Stimulated activated CD4-positive, alpha-beta T cell treated with anti-CD3 and anti-CD28 coated beads, Interleukin-1b, Interleukin-23, amount 100 ng/mL, for 24 hours (primary cell): ENCODE data around the gene KCNK3.

ENCODE experiments used
- DNase-seq, 4 experiments: peaks; one replicate each; pipeline ENCODE4 v3.0.0-alpha.2; 2020; ENCODE audit warnings: low read depth in 4 of 4, low spot score in 1 of 4

Gene KCNK3

DNA sequence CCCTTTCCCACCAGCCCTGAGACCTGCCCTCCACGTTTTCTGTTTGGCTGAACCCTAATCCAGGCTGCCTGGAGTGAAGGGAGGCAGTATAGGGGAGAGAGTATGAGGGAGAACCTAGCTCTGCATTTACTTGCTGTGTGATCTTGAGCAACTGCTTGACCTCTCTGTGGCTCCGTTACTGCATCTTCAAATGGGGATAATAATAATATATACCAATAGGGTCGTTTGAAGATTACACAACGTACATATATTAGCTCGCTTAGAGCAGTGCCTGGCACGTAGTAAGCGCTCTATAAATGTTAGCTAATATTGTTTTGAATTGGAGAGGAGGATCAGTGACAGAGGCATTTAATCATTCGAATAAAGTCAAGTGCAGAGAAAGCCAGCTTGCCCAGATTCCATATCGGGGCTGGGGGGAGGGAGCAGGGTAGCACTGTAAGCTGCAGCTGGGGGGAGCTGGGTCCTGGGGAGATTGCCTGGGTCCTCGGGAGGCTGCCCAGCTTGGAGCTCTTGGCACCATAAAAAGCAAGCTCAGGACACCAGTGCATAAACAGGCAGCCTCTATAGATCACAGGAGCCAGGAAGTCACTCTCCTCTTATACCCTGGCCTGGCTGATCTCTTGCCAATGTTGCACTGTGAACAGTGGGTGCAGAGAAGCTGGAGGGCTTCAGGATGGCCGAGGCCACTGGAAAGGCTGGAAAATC is 19.1 kb downstream of the KCNK3 start:
- no peak for DNase-seq

DNA sequence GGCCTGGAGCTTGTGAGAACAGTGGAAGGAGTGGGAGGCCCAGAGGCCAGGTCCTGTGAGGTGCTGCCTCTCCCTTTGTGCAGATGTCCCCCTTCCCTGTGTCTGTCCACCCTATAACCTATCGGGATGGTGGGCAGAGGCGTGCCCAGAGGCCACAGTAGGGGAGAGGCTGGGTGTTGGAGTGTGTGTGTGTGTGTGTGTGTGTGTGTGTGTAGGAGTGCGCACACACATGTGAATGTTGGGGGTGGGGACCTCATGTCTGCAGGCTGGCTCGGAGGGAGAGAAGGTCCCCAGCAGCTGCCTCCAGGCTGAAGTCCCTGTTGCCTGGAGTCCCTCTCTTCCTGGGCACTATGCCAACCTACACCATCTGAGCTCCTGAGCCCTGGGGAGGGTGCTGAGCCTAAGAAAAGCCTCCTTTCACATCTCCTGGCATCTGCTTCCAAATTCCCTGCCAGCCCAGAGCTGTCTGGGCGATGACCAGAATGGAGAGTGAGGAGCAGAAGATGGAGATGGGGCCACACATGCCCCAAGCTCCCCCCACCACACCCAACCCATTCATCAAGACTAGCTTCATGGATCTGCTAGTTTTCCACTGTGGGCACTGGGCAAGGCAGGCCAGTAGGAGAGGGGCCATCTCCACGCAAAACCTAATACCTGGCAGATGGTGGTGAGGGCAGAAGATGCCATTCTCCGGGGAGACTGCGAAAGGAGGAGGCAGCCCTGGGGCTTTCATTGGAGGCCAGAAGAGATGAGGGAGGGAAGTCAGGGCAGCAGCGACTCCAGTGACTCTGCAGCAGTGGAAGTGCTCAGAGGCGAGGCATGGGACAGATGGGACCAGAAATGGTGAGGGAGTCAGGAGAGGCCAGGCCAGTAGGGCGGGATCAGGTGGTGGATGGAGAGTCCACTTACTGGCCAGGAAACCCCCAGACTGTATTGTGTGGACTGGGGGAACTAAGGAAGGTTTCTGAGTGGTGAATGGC is 20.3 kb downstream of the KCNK3 start:
- DNase-seq: no peak

DNA sequence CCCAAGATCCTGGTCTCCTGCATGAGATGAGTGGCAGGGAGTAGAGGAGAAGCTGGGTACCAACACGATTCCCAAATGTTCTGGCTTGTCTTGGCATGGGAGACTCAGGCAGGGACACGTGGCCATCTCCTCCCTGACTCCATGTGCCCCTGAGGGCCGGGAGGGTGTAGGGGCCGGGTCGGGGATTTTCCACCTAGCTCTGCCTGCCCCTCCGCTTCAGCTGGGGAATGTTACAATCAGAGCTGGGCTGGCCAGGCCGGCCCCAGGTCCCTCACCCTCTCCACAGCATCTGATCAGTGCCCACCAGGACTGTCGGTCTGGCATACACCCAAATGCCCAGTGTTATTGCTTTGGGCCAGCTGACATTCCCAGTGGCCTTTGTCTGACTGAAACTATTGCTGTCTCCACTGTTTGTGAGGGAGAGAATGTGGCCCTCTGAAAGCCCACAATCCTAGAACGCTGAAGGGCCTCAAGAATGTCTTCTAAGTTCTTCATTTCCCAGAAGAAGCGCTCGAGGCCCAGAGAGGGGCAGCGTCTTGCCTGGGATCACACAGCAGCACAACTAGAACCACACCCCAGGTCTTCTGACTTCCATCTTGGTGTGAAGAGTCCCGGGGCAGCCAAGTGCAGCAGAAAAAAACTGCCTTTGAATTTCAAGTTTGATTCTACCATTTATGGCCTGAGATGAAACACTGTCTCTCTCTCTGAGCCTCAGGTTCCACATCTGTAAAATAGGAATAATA is 23.2 kb downstream of the KCNK3 start:
- no peak for DNase-seq

DNA sequence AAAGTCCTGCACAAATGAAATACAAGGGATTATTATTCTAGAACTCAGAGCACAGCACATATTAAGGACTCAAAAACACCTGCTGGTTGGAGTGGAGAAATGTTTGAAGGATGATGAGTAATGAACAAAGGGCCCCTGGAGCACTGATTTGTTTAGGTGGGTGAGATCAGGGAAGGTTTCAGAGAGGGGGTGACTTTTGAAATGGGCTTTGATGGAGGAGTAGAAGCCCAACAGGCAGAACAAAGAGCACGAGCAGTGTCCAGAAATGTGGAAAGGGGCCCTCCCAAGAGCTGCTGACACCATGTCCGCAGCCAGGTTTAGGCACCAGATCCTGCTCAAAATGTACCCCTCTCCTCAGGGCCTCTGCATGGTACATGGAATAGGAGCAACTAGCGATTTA is 23.8 kb downstream of the KCNK3 start:
- no peak for DNase-seq

DNA sequence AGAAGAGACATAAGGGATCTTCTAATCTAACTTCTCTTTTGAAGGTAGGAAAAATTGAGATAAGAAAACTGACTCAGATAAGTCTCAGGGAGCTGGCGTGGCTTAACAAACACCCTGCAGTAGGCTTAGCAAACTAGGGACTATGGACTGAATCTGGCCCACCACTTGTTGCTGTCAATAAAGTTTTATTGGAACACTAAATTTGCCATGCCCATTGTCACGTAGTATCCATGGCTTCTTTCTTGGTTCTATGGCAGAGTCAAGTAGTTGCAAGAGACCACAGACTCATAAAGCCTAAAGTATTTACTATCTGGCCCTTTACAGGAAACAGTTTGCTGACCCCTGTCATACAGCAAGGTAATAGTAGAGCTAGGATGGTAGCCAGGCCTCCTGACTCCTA is 24.2 kb downstream of the KCNK3 start:
- no peak for DNase-seq

DNA sequence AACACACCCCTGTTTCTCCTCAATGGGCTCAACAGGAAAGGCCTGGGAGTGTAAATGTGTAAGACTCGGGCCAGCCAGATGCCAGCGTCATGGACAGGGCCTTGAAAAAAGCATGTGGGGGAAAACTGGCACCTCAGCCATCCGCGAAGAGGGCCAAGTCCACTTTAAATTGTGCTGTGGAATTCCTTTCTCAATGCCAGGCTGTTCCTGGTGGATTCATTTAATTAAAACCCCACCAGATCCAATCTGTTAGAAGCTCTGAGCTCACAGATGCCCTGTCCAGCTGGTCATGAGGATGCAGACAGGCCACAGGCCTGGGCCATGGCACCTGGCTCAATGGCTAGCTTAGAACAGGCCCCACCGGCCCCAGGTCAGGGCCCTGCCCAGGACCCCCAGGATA is 24.8 kb downstream of the KCNK3 start:
- DNase-seq: no peak

DNA sequence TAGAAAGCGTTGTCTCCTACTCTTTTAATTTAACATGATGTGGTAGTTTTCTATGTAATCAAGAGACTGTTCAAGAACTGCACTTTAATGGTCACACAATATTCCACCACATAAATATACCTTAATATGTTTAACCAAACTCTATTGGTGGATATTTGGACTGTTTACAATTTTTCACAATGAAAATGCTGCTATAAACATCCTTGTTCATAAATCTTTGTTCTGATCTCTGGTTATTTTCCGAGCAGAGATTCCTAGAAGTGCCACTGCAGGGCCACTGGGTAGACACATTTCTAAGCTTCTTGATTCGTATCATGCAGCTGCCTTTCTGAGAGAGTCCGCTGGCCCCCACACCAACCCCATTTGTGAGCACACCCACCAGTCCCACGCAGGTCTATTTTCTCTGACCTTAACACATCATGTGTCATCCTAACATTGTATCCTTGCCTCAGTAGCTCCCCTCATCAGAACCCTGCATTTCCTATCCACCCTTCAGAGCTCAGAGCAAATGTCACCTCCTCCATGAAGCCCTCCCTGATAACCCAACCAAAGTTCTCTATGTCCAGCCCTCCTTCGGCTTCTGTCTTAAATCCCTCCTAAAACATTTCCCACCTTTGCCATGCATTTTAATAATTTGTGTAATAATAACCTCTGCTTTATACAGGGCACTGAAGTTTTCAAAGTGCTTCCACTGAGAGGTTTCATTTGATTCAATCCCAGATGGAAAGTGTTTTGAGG is 26.6 kb downstream of the KCNK3 start:
- no peak for DNase-seq

DNA sequence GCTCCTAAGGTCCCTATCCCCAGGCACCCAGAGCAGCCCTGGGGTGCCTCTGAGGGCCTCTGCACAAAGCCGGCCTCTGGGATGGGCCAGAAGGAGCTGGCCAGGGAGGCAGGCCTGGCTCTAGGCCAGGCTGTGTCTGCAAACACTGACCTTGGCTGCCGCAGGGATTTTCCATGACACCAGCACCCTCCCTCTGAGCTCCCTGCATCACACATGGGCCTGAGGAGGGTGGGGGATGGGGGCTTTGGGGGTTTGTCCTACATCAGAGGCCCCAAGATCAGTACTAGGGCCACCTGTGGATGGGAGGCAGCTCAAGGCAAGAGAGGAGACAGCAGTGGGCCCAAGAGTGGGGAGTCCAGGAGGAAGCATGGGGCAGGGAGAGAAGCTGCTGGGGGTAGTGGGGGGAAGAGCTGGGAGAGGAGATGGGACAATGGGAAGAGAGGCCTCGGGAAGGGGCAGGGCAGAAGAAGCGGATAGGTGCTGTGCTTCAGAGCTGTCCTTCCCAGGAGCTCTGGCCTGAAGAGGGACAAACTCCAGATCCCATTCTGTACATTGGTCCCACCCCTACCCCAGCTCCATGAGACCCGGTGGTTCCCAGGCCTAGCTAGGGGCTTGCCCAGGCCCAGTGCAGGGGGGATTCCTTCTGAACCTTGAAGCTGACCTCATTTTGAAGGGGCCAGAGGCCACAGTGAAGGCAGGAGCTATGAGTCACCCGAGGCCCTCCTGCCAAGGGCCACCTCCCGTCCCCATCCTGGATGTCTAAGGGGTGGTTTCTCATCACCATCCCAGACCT is 28.0 kb downstream of the KCNK3 start:
- DNase-seq: no peak

DNA sequence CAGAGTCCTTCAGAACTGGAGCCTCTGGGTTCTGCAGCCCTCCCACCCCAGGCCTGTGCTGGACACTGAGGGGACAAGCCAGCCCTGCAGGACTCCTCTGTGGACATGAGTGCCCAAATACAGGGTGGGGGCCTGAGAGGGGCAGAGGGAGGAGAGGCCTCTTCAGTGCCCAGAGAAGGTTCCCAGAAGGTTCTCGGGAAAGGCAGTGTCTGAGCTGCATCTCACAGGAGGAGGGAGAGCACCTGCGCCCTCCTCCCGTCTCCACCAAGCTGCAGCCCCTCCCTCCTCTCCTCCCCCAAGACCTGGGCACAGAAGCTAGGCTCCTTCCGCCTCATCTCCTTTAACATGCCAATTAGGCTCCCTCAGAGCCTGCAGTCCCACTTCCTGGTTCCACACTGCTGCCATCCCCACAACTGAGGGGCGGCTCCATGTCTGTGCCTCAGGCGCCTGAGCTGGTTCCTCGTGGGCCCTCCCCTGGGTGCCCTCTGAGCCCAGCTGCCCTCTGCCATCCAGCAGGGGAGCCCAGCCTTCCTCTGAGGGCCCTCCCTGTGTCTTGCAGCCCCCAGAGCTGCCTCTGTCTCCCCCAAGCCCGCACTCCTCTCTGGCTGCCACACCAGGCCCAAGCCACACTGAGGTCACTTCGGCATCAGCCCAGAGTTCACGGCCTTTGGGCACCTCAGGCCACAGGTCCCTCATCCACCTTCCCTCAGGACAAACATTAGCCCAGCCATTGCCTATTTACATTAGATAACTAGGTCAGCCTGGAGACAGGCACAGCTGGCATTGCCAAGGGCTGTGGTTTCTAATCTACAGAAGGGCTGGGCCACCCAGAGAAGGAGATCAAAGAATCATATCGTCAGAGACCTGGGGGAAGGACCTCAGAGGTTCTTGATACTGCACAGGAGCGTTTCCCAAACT is 28.9 kb downstream of the KCNK3 start:
- no peak for DNase-seq

DNA sequence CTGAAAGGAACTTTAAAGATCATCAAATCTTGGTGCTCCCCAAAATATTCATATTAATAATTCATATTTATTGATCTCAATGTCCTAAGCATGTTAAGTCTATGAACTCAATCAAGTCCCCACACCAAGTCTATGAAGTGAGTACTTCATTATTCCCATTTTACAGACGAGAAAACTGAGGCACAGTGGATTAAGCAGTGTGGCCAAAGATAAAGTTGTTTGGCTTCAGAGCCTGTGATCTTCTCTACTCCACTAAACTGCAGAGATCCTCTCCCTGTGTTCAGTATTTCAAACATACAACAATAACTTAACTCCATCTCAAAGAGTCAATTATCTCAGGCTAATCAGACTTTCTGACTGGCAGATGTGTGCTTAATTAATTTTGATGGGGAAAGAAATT is 29.8 kb downstream of the KCNK3 start:
- no peak for DNase-seq

DNA sequence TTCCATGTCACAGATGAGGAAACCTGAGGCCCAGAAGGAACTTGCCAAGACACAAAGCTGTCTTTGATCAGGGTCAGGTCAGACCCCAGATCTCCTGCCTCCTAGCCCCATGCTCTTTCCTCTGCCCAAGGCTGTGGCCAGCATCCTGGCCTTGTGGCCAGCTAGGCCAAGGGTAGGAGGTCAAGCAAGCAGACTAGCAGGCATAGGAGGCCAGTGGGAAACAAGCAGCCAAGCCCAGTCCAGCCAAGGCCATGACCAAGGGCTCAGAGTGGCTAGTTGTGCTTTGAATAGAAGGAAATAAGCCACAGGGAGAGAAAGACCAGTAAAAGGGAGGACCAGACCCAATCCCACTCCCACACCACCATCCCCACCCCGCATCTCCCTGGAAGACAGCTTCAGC is 30.4 kb downstream of the KCNK3 start:
- no peak for DNase-seq

DNA sequence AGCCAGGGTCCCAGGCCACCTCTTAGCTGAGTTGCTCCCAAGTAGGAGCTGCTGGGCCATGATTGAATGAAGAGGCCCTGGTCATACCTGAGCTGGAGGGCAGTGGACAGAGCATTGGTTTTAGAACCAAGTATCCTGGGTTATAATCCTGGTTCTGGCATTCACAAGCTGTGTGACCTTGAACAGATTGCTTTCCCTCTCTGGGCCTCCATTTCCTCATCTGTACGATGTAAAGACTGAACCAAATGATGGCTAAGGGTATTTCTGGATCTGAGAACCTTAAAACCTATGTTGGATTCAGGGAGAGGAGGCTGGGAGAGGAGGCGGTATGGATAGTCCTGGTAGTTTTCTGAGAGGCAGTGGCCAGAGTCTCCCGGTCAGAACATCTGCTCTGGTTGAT is 31.0 kb downstream of the KCNK3 start:
- no peak for DNase-seq

DNA sequence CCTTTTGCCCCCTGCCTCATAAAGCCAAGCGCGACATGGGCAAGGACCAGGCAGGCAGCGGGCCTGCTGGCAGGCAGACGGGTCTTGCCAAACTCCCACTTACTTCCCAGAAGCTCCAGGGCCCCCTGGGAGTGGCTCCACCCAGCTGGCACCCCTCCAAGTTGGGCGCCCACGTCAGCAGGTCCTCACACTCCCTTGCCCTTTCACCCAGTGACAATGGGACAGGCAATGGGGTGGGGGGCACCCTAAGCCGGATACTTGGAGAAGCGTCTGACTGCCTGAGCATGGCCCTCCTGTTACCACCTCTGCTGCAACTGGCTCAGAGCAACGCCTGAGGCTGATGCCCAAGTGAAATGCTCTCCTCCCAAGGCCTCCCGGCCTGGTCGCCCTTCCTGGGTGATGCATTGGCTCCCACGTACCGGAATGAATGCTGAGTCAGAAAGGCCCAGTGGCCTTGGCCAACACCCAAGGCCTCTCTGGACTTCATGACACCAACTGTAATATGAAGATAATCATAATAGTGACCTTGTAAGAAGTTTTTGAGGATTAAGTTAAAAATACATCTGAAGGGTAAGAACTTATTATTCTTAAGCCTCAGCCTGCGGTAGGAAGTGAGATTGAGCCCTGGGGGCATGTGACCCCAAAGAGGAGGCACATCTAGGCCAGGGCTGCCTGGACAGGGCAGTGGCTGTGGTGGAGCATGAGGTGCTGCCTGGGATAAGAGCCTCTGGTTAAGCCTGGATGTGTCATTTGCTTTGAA is 31.6 kb downstream of the KCNK3 start:
- DNase-seq: no peak

DNA sequence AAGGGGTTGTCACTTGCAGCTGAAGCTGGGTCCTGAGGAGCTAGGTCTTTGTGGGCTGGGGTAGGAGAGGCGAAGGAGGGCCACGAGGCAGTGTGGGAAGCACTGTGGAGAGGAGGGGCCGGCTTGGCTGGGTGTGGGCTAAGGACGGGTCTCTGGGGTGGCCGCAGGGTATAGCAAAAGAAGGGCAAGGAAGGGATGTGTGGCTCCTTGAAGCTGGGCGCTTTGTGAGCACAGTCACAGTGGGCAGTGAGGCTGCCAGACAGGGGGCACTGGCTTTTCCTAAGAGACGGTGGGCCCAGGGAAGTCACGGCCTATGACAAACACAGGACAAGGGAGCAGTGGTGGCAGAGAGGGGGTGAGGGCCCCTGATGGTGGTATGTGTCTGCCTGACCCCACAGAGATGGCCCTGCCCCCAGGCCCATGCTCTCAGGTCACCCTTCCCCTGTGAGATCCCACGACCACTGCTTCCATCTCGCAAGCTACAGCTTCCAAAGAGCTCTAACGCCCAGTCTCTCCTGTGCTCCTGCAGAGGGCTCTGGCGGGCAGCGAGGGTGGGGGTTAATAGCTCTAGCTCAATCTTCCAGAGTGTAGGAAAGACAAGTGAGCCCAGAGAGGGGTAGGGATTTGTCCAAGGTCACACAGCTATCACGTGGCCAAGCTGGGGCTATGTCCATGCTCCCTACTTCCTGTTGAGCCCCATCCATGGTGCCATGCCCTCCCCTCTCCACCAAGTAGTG is 32.4 kb downstream of the KCNK3 start:
- no peak for DNase-seq

DNA sequence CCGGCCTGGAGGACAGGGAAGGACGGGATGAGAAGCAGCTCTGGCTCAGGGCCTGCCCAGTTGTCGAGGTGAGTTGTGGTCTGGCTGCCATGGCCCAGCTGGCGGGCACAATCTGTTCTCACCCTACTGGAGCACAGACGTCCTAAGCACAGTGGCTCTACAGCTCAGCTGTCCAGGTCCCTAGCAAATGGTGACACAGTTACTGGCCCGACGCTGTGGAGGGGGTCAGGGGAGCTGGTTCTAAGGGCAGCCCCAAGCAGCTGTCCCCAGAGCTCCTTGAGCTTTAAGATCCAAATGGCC is 32.9 kb downstream of the KCNK3 start:
- no peak for DNase-seq

DNA sequence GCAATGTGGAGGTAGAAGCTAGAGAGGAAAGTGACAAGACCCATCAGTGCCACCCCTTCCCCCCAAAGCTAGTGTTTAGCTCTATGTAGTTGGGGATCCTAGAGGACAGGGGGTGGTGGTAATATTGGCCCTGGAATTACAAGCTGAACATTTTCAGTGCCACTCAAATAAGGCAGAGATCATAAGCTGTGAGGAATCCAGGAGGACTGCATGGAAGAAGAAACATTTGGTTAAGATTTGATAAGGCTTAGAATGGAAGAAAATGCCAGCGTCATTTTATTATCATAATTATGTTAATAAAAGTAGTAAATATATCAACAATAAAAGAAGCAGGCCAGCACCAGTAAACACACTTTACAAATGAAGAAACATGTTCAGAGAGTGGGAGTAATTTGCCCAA is 33.7 kb downstream of the KCNK3 start:
- DNase-seq: no peak

DNA sequence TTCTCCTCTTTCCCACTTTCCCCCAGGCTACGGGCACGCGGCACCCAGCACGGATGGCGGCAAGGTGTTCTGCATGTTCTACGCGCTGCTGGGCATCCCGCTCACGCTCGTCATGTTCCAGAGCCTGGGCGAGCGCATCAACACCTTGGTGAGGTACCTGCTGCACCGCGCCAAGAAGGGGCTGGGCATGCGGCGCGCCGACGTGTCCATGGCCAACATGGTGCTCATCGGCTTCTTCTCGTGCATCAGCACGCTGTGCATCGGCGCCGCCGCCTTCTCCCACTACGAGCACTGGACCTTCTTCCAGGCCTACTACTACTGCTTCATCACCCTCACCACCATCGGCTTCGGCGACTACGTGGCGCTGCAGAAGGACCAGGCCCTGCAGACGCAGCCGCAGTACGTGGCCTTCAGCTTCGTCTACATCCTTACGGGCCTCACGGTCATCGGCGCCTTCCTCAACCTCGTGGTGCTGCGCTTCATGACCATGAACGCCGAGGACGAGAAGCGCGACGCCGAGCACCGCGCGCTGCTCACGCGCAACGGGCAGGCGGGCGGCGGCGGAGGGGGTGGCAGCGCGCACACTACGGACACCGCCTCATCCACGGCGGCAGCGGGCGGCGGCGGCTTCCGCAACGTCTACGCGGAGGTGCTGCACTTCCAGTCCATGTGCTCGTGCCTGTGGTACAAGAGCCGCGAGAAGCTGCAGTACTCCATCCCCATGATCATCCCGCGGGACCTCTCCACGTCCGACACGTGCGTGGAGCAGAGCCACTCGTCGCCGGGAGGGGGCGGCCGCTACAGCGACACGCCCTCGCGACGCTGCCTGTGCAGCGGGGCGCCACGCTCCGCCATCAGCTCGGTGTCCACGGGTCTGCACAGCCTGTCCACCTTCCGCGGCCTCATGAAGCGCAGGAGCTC is 35.4 kb downstream of the KCNK3 start:
- DNase-seq: peak in 1 of 4 experiments; percentile 6
